GM19452 (cell line): ENCODE results near the gene ANO7.

ENCODE experiments used
- ATAC-seq: cut with Tn5 transposase; IDR thresholded peaks from one replicate; pipeline ENCODE4 v1.9.1; 2021; ENCODE audit not compliant: unreplicated experiment

Gene ANO7, protein sequence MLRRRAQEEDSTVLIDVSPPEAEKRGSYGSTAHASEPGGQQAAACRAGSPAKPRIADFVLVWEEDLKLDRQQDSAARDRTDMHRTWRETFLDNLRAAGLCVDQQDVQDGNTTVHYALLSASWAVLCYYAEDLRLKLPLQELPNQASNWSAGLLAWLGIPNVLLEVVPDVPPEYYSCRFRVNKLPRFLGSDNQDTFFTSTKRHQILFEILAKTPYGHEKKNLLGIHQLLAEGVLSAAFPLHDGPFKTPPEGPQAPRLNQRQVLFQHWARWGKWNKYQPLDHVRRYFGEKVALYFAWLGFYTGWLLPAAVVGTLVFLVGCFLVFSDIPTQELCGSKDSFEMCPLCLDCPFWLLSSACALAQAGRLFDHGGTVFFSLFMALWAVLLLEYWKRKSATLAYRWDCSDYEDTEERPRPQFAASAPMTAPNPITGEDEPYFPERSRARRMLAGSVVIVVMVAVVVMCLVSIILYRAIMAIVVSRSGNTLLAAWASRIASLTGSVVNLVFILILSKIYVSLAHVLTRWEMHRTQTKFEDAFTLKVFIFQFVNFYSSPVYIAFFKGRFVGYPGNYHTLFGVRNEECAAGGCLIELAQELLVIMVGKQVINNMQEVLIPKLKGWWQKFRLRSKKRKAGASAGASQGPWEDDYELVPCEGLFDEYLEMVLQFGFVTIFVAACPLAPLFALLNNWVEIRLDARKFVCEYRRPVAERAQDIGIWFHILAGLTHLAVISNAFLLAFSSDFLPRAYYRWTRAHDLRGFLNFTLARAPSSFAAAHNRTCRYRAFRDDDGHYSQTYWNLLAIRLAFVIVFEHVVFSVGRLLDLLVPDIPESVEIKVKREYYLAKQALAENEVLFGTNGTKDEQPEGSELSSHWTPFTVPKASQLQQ

DNA sequence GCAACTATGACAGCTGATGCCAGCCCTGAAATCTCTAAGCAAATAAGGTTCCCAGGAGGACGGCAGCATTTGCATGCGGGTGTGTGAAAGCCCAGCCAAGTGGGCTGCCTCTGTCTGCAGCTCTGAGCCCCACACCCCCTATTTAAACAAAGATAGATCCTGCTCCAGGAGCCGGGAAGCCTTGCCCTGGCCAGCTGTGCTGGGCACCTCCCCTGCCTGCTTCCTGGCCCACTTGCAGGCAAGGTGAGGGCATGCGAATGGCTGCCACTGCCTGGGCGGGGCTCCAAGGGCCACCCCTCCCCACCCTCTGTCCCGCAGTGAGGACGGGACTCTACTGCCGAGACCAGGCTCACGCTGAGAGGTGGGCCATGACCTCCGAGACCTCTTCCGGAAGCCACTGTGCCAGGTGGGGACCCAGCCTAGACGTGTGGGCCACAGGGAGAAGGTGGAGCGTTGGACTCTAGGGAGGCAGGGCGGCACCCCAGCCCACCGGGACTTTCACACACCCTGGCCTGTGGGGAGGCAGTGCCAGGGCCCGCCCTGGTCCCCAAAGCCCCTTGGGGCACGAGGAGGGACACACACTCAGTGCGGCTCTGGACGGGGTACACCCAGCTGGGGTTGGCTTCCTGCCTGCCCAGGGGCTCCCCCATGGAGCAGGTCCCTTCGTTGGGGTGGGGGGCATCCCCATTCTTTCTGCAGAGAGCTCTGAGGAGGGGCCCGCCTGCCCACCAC, at the start of gene ANO7:
Gene ANO7 (plus strand): TSS at position 317 of the 732 bp plus-strand sequence. CDS start 1,387 bp downstream, outside the sequence.
- no peak for ATAC-seq

GRCh38 chr2:241139531-241140444, 48.7 kb upstream of the ANO7 start:
- ATAC-seq: no peak

DNA sequence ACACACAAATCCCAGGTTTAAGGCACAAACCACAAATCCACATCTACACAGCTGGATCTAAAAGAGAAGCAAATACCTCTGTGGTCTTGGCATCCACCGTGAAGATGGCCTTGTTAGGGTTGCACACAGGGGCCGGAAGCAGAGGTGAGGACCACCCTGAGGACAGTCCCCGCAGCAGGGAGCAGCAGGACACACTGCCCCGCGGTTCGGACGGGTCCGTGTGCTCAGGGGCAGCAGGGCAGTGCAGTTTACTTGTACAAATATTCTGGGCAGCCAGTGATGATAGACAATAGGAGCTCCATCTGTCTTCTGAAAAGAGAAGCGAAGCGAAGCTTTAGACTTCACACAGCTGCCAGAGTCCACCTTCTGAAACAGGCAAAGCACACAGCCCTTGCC, 48.0 kb upstream of the ANO7 start:
- no peak for ATAC-seq

DNA sequence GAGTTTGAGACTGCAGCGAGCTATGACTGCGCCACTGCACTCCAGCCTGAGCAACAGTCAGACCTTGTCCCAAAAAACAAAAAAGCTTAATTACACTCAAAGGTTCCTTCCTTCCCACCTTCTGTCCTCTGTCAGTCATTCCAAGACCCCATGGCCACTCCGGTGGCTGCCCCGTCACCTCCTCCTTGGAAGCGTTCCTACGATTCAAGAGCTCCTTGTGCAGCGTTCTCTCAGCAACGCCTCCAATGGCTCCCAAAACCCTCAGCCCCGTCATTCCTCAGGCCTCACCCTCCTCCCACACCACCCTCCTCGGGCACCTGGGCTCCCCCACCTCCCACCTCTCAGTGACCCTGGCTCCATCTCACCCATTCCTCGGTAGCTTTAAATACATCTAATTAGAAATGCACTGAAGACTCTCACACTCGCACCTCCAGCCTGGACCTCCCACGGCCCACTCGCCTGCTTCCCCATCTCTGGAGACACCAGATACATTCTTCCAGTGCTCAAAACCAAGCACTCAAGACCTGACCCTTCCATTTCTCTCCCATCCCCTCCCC, 47.2 kb upstream of the ANO7 start:
- no peak for ATAC-seq

- no peak for ATAC-seq
Measured at GRCh38 chr2:241142063-241142462, 46.4 kb upstream of the ANO7 start.

GRCh38 chr2:241142593-241142992, 45.9 kb upstream of the ANO7 start:
- no peak for ATAC-seq

- ATAC-seq: no peak
Measured at GRCh38 chr2:241146286-241146685, 42.2 kb upstream of the ANO7 start.

GRCh38 chr2:241147336-241147735, 41.1 kb upstream of the ANO7 start:
- ATAC-seq: no peak

DNA sequence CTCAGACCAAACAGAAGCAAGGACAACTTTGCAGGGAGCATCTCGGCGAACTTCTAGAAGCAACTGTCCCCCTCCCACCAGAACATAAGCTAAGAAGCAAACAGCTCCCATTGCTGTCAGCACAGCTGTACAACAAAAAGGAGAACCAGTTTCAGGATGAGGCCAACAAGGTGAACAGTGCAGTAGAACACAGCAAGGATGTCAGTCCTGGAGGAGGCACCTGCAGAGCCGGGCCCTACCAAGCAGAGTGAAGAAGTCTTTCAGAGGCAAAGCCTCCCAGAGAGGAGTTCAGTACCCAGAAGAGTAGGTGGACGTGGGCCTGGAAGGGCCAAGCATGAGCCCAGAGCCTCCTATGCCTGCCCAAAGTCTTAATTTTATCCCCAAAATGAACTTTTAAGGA, 40.2 kb upstream of the ANO7 start:
- no peak for ATAC-seq

DNA sequence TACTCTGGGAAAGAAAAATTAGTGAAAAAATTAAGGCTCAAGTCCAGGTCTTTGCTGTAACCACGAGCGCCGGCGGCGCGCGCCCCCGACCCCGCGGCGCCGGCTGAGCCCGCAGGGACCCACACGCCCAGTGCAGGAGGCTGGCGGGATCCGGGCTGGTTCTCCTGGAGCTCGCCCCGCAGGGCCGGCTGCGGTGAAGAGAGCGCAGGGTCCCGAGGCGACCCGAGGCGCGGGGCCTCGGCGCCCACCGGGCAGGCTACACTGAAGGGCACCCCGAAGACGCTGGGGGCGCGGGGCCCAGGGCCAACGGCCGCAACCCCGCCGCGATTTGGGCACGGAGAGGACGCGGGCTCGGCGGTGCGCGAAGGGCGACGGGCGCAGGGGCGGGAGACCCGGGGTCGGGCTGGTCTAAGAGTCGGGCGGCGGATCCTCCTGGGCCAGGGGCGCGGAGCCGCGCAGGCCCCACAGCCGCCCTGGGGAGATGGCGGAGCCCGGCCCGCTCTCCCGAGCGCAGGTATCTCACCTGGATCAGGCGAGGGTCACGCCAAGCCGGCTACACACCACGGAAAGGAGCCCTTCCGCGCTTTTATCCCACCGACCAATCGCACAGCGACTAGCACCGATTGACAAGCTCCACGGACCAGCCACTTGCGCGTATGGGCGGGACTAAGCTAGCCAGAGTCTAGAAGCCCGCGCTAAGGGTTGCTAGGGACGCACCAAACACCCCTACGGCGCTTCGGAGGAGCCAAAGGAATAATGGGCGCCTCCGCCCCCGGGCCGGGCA, 39.4 kb upstream of the ANO7 start, which contains the start of gene PASK:
Gene PASK (minus strand): TSS at position 582 of the 784 bp plus-strand sequence. CDS start 6,440 bp downstream, outside the sequence.
- ATAC-seq: peak; percentile 77

DNA sequence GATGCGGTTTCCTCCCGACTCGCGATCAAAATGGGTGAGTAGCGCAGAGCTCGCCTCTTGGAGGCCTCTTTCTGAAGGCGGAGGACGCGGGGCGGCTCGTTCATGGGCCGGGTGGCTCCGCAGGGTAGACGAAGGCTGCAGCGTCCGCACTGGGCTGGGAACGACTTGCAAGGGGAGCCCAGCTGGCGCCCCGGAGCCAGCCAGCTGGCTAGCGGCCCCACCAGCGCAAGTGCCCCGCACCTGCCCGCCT, 38.9 kb upstream of the ANO7 start:
- ATAC-seq: peak; percentile 20

DNA sequence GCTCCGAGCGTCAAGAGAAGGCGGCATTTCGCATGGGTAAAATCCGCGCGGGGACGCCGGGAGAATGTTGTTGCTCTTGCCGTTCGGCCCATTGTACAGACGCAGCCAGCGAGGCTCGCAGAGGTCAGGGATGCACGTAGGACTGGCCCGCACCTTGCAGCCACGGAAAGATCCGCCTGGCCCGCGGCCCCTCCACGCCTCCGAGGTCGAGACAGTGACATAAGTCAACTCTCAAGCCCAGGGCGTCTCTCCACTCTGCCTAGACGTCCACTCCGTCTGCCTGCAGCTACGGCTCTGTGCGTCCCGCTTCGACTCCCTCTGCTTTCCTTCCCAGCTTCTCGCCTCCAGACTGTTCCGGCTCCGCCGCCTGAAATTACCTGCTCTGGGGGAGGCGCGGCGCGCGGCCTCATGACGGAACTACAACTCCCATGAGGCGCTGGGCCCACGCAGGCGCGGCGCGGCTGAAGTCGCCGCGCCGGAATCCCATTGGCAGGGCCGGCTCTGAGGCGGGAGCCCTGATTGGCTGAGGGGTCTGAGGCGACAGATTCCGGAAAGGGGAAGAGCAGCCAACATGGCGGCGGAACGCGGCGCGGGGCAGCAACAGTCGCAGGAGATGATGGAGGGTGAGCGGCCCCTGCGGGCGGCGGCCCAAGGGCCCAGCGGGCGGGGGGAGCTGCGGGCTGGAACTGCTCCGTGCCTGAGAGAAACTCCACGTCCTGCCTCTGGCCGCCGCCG, 38.4 kb upstream of the ANO7 start, which contains the start of gene PPP1R7:
Gene PPP1R7 (plus strand): TSS at position 543 of the 735 bp plus-strand sequence. CDS start 29 bp downstream, at position 572.
- ATAC-seq: peak; percentile 65

DNA sequence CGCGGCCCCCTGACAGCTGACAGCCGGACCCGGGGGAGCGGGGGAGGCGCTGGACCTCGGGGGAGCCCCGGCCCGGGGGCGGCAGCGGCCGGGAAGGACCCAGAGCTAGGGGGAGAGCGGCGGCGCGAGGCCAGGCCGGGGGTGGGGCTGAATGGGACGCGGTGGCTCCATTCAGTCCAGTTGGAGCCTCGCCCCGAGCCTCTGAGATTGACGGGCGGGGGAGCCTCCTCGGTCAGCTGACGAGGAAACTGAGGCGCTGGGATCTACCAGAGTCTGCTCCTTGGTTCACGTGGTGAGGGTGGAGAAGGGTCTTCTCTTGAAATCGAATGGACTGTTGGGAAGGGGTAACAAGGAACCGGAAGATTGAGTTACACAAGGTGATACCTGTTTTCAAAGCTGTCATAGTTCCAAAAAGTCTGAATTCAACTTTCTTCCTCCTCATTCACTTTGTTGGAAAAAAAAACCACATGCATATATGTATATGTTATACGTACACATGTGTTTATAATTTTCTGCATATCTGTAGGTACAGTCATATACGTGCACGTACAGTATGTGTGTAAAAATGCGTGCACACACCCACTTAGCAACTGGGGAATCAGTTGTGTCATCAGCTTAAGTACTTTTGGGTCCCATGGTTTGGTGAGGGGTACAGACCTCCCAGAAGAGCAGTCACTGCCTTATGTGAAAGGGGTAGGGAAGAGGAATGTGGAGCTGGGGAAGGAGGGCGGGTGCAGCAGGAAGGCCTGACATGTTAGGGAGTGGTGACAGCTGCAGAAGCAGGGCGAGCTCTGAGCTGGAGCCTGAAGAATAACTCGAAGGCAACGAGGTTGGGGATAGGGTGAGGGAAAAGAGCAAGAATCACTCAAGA, 37.6 kb upstream of the ANO7 start:
- no peak for ATAC-seq

DNA sequence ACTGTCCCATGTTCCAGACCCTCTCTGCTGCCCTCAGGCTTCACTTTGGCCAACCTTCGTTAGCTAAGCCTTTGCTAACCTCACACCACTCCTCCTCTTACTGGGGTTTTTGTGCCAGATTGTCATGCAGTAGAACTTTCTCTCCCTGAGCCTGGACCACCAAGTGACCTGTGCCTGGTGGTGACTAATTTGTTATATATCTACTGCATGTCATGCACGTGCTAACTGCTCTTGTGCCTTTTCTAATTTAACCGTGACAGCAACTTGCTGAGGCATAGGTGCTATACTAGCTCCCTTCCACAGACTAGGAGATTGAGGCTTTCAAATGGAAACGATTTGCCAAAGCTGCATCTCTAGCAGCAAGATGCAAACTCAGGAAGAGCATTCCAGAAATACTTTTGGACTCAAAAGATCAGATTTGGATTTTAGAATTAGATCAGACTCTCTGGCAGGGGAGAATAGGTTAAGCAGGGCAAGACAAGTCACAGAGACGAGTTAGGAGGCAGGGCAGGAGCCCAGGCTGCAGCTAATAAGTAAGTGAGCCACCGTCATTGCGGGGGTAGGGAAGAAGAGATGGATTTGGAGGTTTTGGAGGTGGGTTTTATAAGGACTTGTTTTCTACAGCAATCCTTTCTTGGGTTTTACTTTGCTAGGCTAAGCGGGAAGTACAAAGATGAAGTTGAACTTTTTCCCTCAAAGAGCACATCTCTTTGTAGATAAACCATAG, 36.4 kb upstream of the ANO7 start:
- no peak for ATAC-seq

GRCh38 chr2:241153616-241154015, 34.9 kb upstream of the ANO7 start:
- ATAC-seq: no peak

DNA sequence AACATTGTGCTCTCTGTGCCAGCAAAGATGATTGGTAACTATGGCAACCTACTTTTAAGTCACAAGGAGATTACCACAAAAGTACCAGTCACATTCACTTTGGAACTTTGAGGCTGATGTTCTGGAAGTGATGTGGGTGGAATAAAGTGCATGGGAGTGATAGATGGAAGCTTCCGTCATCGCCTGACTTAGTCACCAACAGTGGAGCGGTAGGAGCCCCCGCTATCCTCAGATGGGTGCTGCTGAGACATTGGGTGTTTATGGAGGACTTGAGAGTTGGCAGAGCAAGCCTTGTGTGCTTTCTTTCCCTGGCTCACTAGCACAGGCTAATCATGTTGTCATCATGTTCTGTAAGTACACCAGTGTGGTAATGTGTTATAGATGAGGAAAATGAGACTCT, 33.6 kb upstream of the ANO7 start:
- ATAC-seq: no peak

DNA sequence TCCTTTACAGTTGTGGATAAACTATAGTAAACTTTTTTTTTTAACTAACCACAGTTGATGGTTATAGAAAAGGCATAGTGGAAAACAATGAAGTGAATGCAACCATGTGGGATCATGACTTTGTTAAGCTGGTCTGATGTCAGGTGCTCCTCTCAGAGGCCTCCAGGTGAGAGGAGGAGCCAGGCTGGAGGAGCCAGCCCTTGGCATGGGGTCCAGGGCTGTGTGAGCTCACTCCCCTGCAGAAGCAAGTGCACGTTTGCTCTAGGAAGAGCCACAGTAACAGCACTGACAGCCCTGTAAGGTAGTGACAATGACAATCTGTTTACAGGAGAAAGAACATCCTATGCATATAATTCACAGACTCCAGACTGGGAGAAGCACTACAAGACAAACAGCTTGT, 32.5 kb upstream of the ANO7 start:
- no peak for ATAC-seq
